ENCODE data around the gene TMEM30B. TPM values are rescaled to one million over a fixed set of nuclear protein-coding genes. Genes with fewer than 3 reads are reported as not detected.

TMEM30B gene
- total RNA-seq, 1 donor from 2014 or later = 0.36 TPM

Other genes with a start within 250 kb of the TMEM30B start
- 5.4 and 6.0 TPM in 2 replicates for gene PRKCH, start 40.2 kb upstream of the TMEM30B start, total RNA-seq